ENCODE measurements around the gene FRMD4A. TPM values are rescaled to one million over a fixed set of nuclear protein-coding genes. Genes with fewer than 3 reads are reported as not detected.
"Not testable (repeated sequence)": the region's sequence is repeated elsewhere in the genome, so short reads cannot be mapped to it uniquely, and the experiment has no call there.

Gene FRMD4A
- total and polyA plus RNA-seq, 2 of the 4 experiments (the other 2 are of a cell fraction) = 30.3 to 68.8 TPM

GRCh38 chr10:14067638-14068037, 263.1 kb downstream of the FRMD4A start:
- BruUV-seq (replicated peaks); H4K20me1 ChIP-seq (ENCODE audit: insufficient read depth, low read length); H3K27ac ChIP-seq (ENCODE audit: insufficient read depth, low read length); H2BK15ac ChIP-seq (ENCODE audit: low read depth, low read length); H4K91ac ChIP-seq (ENCODE audit: insufficient read depth, low read depth, low read length); H3K27me3 ChIP-seq (ENCODE audit: control insufficient read depth, insufficient read depth, low read length); H2AK9ac ChIP-seq (replicated peaks; ENCODE audit: low read depth, low read length, poor library complexity); H3K36me3 ChIP-seq (ENCODE audit: control insufficient read depth, insufficient read depth, low read length); H2BK20ac ChIP-seq (ENCODE audit: low read depth, low read length); intact Hi-C loops (cut with micrococcal nuclease); H3K9ac ChIP-seq (ENCODE audit: low read depth, low read length); ATAC-seq (ENCODE audit: low read depth); H4K5ac ChIP-seq (ENCODE audit: low read depth, low read length); H3K4ac ChIP-seq (ENCODE audit: low read depth, low read length); H3K56ac ChIP-seq (ENCODE audit: extremely low read depth, insufficient read depth, low read length); H2BK120ac ChIP-seq (ENCODE audit: low read depth, low read length); DNase-seq; H3K4me2 ChIP-seq (ENCODE audit: low read depth, low read length); H3K14ac ChIP-seq (replicated peaks; ENCODE audit: low read depth, low read length); H3K9me3 ChIP-seq (ENCODE audit: control insufficient read depth, insufficient read depth, low read length); POLR2A ChIA-PET (ENCODE audit: unreplicated experiment); CTCF ChIA-PET; H3K18ac ChIP-seq (ENCODE audit: low read depth, low read length); H3K79me1 ChIP-seq (ENCODE audit: low read depth in 1 of 2, low read length in 2 of 2); H3K4me3 ChIP-seq (ENCODE audit: insufficient read depth, low read depth, low read length); H2AK5ac ChIP-seq (ENCODE audit: low read depth, low read length); H3K9me1 ChIP-seq (ENCODE audit: insufficient read depth, low read length); H2AFZ ChIP-seq (replicated peaks; ENCODE audit: low read length, poor library complexity); H3K4me1 ChIP-seq (ENCODE audit: control insufficient read depth, insufficient read depth, low read length); in situ Hi-C loops (cut with MboI; ENCODE audit: low sequenced_read_pairs); H2BK5ac ChIP-seq (ENCODE audit: low read depth, low read length, poor library complexity, severe bottlenecking); H3K23ac ChIP-seq (ENCODE audit: low read depth, low read length); H4K8ac ChIP-seq (ENCODE audit: low read depth in 2 of 2, low read length in 2 of 2); dilution Hi-C loops (cut with HindIII; ENCODE audit: low sequenced_read_pairs, unreplicated experiment): not testable (repeated sequence)
- WGBS, 2 experiments (ENCODE audit: extremely low coverage in 2 of 2, insufficient read length in 1 of 2) = no CpG with 5 or more reads among the region's 5 CpGs

Measured in IMR-90 (cell line).